Vagina (tissue), 2 donors: ENCODE measurements around the gene SPEG.

Source experiments
- POLR2A ChIP-seq, 2 donors: fragments of 450-650 bp; IDR thresholded peaks; one replicate each; pipeline ENCODE4 v1.6.1; 2017; ENCODE audit warnings: antibody characterized with exemption in 2 of 2, mild to moderate bottlenecking in 2 of 2, moderate library complexity in 2 of 2
- POLR2AphosphoS5 ChIP-seq, 2 donors: sonication (generic); formaldehyde crosslinking; IDR thresholded peaks; one replicate each; pipeline ENCODE4 v1.9.0; 2017; ENCODE audit warnings: antibody characterized with exemption in 2 of 2, mild to moderate bottlenecking in 2 of 2, low read depth in 1 of 2; ENCODE audit not compliant: insufficient read depth in 1 of 2
- TF ChIP-seq, protein P1 (sequence below), 3 experiments: fragments of 450-650 bp in 2 of 3; fragments of 200-600 bp in 1 of 3; sonication (generic) in 1 of 3; IDR thresholded peaks; one replicate each; pipeline ENCODE4 v1.5.1; 2017 to 2019; ENCODE audit warnings: antibody characterized with exemption in 3 of 3, mild to moderate bottlenecking in 2 of 3, moderate library complexity in 2 of 3

DNA sequence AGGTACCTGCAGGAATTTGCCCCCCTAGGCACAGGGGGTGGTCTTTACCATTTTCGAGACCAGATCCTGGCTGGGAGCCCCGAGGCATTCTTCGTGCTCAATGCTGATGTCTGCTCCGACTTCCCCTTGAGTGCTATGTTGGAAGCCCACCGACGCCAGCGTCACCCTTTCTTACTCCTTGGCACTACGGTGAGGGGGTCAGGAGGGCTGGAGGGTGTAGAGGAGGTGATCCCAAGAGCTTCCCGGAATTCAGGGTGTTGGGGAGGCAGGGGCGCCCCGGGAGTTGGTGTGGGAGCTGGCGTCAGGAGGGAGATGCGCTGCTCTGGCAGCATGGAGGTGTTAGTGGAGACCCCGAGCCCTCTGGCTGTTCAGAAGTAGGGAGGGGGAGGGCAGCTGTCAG lies 67.2 kb downstream of the SPEG start:
- TF ChIP-seq, protein P1, sequence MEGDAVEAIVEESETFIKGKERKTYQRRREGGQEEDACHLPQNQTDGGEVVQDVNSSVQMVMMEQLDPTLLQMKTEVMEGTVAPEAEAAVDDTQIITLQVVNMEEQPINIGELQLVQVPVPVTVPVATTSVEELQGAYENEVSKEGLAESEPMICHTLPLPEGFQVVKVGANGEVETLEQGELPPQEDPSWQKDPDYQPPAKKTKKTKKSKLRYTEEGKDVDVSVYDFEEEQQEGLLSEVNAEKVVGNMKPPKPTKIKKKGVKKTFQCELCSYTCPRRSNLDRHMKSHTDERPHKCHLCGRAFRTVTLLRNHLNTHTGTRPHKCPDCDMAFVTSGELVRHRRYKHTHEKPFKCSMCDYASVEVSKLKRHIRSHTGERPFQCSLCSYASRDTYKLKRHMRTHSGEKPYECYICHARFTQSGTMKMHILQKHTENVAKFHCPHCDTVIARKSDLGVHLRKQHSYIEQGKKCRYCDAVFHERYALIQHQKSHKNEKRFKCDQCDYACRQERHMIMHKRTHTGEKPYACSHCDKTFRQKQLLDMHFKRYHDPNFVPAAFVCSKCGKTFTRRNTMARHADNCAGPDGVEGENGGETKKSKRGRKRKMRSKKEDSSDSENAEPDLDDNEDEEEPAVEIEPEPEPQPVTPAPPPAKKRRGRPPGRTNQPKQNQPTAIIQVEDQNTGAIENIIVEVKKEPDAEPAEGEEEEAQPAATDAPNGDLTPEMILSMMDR (IDR thresholded peaks at IDR 0.05): no peak
- TF ChIP-seq POLR2A (IDR thresholded peaks at IDR 0.05) (no peak), POLR2AphosphoS5 (IDR thresholded peaks at IDR 0.05; ENCODE audit: insufficient read depth in 1 of 2, low read depth in 1 of 2) (no peak)
